Measurements from ENCODE around the gene TPRA1. TPM values are rescaled to one million over a fixed set of nuclear protein-coding genes. Genes with fewer than 3 reads are reported as not detected.

TPRA1 gene
- total and polyA plus RNA-seq, 2 experiments from 2014 or later, result 16.7 to 30.4 TPM

- DNase-seq (ENCODE audit: low spot score) (no peak), ATAC-seq (no peak)
- TF ChIP-seq, protein P1, sequence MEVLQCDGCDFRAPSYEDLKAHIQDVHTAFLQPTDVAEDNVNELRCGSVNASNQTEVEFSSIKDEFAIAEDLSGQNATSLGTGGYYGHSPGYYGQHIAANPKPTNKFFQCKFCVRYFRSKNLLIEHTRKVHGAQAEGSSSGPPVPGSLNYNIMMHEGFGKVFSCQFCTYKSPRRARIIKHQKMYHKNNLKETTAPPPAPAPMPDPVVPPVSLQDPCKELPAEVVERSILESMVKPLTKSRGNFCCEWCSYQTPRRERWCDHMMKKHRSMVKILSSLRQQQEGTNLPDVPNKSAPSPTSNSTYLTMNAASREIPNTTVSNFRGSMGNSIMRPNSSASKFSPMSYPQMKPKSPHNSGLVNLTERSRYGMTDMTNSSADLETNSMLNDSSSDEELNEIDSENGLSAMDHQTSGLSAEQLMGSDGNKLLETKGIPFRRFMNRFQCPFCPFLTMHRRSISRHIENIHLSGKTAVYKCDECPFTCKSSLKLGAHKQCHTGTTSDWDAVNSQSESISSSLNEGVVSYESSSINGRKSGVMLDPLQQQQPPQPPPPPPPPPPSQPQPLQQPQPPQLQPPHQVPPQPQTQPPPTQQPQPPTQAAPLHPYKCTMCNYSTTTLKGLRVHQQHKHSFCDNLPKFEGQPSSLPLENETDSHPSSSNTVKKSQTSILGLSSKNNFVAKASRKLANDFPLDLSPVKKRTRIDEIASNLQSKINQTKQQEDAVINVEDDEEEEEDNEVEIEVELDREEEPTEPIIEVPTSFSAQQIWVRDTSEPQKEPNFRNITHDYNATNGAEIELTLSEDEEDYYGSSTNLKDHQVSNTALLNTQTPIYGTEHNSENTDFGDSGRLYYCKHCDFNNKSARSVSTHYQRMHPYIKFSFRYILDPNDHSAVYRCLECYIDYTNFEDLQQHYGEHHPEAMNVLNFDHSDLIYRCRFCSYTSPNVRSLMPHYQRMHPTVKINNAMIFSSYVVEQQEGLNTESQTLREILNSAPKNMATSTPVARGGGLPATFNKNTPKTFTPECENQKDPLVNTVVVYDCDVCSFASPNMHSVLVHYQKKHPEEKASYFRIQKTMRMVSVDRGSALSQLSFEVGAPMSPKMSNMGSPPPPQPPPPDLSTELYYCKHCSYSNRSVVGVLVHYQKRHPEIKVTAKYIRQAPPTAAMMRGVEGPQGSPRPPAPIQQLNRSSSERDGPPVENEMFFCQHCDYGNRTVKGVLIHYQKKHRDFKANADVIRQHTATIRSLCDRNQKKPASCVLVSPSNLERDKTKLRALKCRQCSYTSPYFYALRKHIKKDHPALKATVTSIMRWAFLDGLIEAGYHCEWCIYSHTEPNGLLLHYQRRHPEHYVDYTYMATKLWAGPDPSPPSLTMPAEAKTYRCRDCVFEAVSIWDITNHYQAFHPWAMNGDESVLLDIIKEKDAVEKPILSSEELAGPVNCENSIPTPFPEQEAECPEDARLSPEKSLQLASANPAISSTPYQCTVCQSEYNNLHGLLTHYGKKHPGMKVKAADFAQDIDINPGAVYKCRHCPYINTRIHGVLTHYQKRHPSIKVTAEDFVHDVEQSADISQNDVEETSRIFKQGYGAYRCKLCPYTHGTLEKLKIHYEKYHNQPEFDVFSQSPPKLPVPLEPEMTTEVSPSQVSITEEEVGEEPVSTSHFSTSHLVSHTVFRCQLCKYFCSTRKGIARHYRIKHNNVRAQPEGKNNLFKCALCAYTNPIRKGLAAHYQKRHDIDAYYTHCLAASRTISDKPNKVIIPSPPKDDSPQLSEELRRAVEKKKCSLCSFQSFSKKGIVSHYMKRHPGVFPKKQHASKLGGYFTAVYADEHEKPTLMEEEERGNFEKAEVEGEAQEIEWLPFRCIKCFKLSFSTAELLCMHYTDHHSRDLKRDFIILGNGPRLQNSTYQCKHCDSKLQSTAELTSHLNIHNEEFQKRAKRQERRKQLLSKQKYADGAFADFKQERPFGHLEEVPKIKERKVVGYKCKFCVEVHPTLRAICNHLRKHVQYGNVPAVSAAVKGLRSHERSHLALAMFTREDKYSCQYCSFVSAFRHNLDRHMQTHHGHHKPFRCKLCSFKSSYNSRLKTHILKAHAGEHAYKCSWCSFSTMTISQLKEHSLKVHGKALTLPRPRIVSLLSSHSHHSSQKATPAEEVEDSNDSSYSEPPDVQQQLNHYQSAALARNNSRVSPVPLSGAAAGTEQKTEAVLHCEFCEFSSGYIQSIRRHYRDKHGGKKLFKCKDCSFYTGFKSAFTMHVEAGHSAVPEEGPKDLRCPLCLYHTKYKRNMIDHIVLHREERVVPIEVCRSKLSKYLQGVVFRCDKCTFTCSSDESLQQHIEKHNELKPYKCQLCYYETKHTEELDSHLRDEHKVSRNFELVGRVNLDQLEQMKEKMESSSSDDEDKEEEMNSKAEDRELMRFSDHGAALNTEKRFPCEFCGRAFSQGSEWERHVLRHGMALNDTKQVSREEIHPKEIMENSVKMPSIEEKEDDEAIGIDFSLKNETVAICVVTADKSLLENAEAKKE (CRISPR knock-in tag; IDR thresholded peaks at IDR 0.05), result no peak
- TF ChIP-seq CREB1 (CRISPR knock-in tag; IDR thresholded peaks at IDR 0.05; ENCODE audit: low read depth), result no peak
- TF ChIP-seq EZH2 (IDR thresholded peaks at IDR 0.05; ENCODE audit: low read depth, unreplicated experiment), result no peak
- TF ChIP-seq NANOG (IDR thresholded peaks at IDR 0.05; ENCODE audit: borderline replicate concordance), result no peak
- TF ChIP-seq JUNB (IDR thresholded peaks at IDR 0.05; ENCODE audit: unreplicated experiment), result no peak
- TF ChIP-seq, protein P2, sequence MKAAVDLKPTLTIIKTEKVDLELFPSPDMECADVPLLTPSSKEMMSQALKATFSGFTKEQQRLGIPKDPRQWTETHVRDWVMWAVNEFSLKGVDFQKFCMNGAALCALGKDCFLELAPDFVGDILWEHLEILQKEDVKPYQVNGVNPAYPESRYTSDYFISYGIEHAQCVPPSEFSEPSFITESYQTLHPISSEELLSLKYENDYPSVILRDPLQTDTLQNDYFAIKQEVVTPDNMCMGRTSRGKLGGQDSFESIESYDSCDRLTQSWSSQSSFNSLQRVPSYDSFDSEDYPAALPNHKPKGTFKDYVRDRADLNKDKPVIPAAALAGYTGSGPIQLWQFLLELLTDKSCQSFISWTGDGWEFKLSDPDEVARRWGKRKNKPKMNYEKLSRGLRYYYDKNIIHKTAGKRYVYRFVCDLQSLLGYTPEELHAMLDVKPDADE (IDR thresholded peaks at IDR 0.05), result no peak
- TF ChIP-seq ZNF331 (CRISPR knock-in tag; IDR thresholded peaks at IDR 0.05; ENCODE audit: low read depth), result no peak
- no peak for TF ChIP-seq POLR2AphosphoS5 (IDR thresholded peaks at IDR 0.05; ENCODE audit: low read depth)
- TF ChIP-seq EZH2phosphoT487 (IDR thresholded peaks at IDR 0.05; ENCODE audit: unreplicated experiment), result no peak
- TF ChIP-seq ZNF114 (CRISPR knock-in tag; IDR thresholded peaks at IDR 0.05), result no peak
- no peak for TF ChIP-seq REST (IDR thresholded peaks at IDR 0.05; ENCODE audit: unreplicated experiment)
- TF ChIP-seq STAT1 (IDR thresholded peaks at IDR 0.05; ENCODE audit: unreplicated experiment), result no peak
- no peak for TF ChIP-seq CTCF (conservative IDR thresholded peaks at IDR 0.05; ENCODE audit: low read depth in 2 of 2)
- Histone ChIP-seq H3K27ac (ENCODE audit: low read depth) (no peak overlapping the region), H3F3A (replicated peaks; ENCODE audit: low read depth) (no peaks in the 10 kb centered on the region), H3K79me2 (replicated peaks; ENCODE audit: insufficient read depth) (peaks cover 8% of the 10 kb centered on the region), H4K20me1 (replicated peaks; ENCODE audit: insufficient read depth) (no peaks in the 10 kb centered on the region), H3K4me3 (no peak overlapping the region), H3K36me3 (ENCODE audit: insufficient read depth) (no peaks in the 10 kb centered on the region), H3K9me2 (ENCODE audit: insufficient read depth) (no peaks in the 10 kb centered on the region), H3K4me2 (no peak overlapping the region), H2AFZ (no peak overlapping the region), H3K4me1 (ENCODE audit: insufficient read depth) (peaks cover 14% of the 10 kb centered on the region; the same call in 1 of the 2 replicates), H3K27me3 (ENCODE audit: insufficient read depth) (peaks cover 7% of the 10 kb centered on the region)
- H3K36me3 Mint-ChIP-seq (ENCODE audit: low read depth), result peaks cover 5% of the 10 kb centered on the region; the same call in 1 of the 3 replicates
- H3K9me3 Mint-ChIP-seq, result no peaks in the 10 kb centered on the region; the same call in 2 of the 3 replicates
- H3K27me3 Mint-ChIP-seq (ENCODE audit: insufficient read depth, low read depth, poor library complexity), result peaks cover 10% of the 10 kb centered on the region
- no peak overlapping the region for H3K27ac Mint-ChIP-seq
- H3K4me3 Mint-ChIP-seq, result no peak overlapping the region
- H3K4me1 Mint-ChIP-seq, result peaks cover 40% of the 10 kb centered on the region
Measured at GRCh38 chr3:127634653-127635052, 44.1 kb upstream of the TPRA1 start.
